Immature natural killer cell (primary cell): Measurements from ENCODE around the gene TOP2A. TPM values are rescaled to one million over a fixed set of nuclear protein-coding genes. Genes with fewer than 3 reads are reported as not detected.

Experiments
- DNase-seq, 3 donors: peaks; one replicate each; pipeline ENCODE4 v3.0.0; 2022; ENCODE audit warnings: mixed read lengths in 1 of 3
- H3K27ac Mint-ChIP-seq, 6 donors: one replicate each; pipeline ENCODE4 v1.8.0; 2020; ENCODE audit warnings: mixed read lengths in 6 of 6, mild to moderate bottlenecking in 5 of 6, inconsistent platforms in 4 of 6, moderate library complexity in 3 of 6
- H3K27me3 Mint-ChIP-seq, 3 donors: one replicate each; pipeline ENCODE4 v1.8.0; 2020 to 2021; ENCODE audit warnings: low read depth in 3 of 3, mild to moderate bottlenecking in 3 of 3, mixed read lengths in 3 of 3, moderate library complexity in 3 of 3, inconsistent platforms in 1 of 3
- H3K36me3 Mint-ChIP-seq, 3 donors: one replicate each; pipeline ENCODE4 v1.8.0; 2020; ENCODE audit warnings: mixed read lengths in 3 of 3, inconsistent platforms in 2 of 3, mild to moderate bottlenecking in 2 of 3
- H3K4me1 Mint-ChIP-seq, 2 donors: one replicate each; pipeline ENCODE4 v1.8.0; 2020; ENCODE audit warnings: inconsistent platforms in 2 of 2, mild to moderate bottlenecking in 2 of 2, mixed read lengths in 2 of 2, moderate library complexity in 1 of 2
- H3K4me3 Mint-ChIP-seq, 5 donors: one replicate each; pipeline ENCODE4 v1.8.0; 2020; ENCODE audit warnings: mild to moderate bottlenecking in 5 of 5, mixed read lengths in 5 of 5, inconsistent platforms in 3 of 5, moderate library complexity in 3 of 5
- H3K9me3 Mint-ChIP-seq, 6 donors: one replicate each; pipeline ENCODE4 v1.8.0; 2020; ENCODE audit warnings: mild to moderate bottlenecking in 6 of 6, mixed read lengths in 6 of 6, inconsistent platforms in 4 of 6, moderate library complexity in 3 of 6
- polyA plus RNA-seq, 3 donors: library from polyadenylated mRNA; unstranded; fragments of 300-500 nt; fragmentation: Illumina TruSeq; gene quantifications; one replicate each; pipeline ENCODE4 v1.2.3, GENCODE V29; 2021

TOP2A gene, protein sequence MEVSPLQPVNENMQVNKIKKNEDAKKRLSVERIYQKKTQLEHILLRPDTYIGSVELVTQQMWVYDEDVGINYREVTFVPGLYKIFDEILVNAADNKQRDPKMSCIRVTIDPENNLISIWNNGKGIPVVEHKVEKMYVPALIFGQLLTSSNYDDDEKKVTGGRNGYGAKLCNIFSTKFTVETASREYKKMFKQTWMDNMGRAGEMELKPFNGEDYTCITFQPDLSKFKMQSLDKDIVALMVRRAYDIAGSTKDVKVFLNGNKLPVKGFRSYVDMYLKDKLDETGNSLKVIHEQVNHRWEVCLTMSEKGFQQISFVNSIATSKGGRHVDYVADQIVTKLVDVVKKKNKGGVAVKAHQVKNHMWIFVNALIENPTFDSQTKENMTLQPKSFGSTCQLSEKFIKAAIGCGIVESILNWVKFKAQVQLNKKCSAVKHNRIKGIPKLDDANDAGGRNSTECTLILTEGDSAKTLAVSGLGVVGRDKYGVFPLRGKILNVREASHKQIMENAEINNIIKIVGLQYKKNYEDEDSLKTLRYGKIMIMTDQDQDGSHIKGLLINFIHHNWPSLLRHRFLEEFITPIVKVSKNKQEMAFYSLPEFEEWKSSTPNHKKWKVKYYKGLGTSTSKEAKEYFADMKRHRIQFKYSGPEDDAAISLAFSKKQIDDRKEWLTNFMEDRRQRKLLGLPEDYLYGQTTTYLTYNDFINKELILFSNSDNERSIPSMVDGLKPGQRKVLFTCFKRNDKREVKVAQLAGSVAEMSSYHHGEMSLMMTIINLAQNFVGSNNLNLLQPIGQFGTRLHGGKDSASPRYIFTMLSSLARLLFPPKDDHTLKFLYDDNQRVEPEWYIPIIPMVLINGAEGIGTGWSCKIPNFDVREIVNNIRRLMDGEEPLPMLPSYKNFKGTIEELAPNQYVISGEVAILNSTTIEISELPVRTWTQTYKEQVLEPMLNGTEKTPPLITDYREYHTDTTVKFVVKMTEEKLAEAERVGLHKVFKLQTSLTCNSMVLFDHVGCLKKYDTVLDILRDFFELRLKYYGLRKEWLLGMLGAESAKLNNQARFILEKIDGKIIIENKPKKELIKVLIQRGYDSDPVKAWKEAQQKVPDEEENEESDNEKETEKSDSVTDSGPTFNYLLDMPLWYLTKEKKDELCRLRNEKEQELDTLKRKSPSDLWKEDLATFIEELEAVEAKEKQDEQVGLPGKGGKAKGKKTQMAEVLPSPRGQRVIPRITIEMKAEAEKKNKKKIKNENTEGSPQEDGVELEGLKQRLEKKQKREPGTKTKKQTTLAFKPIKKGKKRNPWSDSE (N-terminal part only)
- polyA plus RNA-seq: 1 to 10 TPM in 2 of 3 donors, under 1 TPM in 1; 0.80 to 2.4 (median 2.2) TPM

GRCh38 chr17:40417609-40418427 lies at the start of gene TOP2A:
Gene TOP2A (minus strand): TSS chr17:40417896. CDS start chr17:40417791, 105 bp downstream.
- H3K36me3 Mint-ChIP-seq: no peaks in the 10 kb centered on the region
- H3K9me3 Mint-ChIP-seq: no peaks in the 10 kb centered on the region
- peak; percentile 98 to 99 (median 98) for DNase-seq
- H3K27ac Mint-ChIP-seq: peak within 1 kb of the TSS; percentile 63 to 86 (median 68)
- H3K27me3 Mint-ChIP-seq: peaks cover 4 to 10% (median 6%) of the 10 kb centered on the region in 3 donors
- H3K4me1 Mint-ChIP-seq: peaks cover 17 to 28% of the 10 kb centered on the region in 2 donors
- peak within 1 kb of the TSS; percentile 89 to 98 (median 90) for H3K4me3 Mint-ChIP-seq

DNA sequence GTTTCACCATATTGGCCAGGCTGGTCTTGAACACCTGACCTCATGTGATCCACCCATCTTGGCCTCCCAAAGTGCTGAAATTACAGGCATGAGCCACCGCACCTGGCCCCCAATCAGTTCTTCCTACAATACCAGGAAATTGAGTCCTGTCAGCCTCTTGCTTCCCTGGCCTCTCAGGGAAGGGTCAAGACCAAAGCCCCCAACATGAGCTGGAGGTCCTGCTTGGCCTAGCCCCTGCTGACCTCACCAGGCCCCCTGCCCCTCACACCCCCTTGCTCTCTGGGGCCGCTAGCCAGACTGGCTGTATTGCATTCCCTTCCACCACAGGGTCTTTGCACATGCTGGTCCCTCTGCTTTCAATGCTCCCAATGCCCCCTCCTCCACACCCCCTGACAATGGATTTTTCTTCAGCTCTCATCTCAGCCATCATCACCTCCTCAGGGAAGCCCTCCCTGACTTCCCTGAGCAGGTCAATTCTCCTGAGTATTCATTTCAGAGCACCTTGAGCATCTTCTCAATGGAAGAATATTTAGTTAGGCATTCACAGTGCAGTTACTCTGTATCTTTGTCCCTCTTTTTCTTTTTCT lies 49.7 kb upstream of the TOP2A start:
- no peak for DNase-seq
- peaks cover 2 to 7% (median 4%) of the 10 kb centered on the region in 3 donors for H3K27me3 Mint-ChIP-seq
- H3K9me3 Mint-ChIP-seq: peaks cover 0 to 1% (median 0%) of the 10 kb centered on the region in 6 donors

DNA sequence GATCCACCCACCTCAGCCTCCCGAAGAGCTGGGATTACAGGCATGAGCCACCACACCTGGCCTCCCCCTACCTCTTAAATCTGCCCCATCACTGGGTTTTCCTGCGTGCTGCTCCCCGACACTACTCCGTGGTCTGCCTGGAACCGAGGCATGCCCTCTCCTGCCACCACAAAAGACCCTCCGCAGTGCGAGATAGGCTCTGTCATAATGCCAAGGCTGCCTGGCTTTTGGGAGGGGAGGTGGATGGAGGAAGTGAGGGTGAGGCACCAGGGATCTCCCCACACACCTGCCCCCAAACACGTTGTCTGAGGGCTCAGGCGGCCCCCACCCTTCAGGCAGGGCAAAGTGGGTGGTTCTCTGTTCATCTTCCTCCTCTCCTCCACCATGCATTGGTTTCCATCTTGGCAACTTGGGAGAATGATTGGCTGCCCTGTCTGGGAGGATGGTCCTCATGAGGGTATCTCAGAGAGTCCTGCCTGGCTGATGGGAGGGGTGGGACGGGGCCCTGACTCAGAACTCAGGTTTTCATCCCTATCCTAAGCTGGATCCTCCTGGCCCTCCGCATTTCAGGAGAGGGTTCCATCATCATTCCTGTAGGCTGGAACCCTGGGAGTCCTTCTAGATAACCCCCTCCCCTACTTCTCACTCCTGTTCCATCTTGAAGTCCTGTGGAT lies 48.7 kb upstream of the TOP2A start:
- Mint-ChIP-seq H3K4me3 (peak overlapping the region in 1 of 5 donors; percentile 30), H3K9me3 (peaks cover 0 to 1% (median 0%) of the 10 kb centered on the region in 6 donors), H3K27ac (no peak overlapping the region), H3K4me1 (no peaks in the 10 kb centered on the region), H3K27me3 (peaks cover 2 to 7% (median 3%) of the 10 kb centered on the region in 3 donors), H3K36me3 (no peaks in the 10 kb centered on the region)
- no peak for DNase-seq

More for the DNA sequence above, 49.7 kb upstream of the TOP2A start:
- Mint-ChIP-seq H3K27ac (no peak overlapping the region), H3K36me3 (no peaks in the 10 kb centered on the region), H3K4me1 (no peaks in the 10 kb centered on the region), H3K4me3 (no peak overlapping the region)

- DNase-seq: no peak
- Mint-ChIP-seq H3K27me3 (peaks cover 0 to 4% (median 1%) of the 10 kb centered on the region in 3 donors), H3K9me3 (peaks cover 0 to 1% (median 0%) of the 10 kb centered on the region in 6 donors), H3K36me3 (no peaks in the 10 kb centered on the region), H3K4me1 (no peaks in the 10 kb centered on the region), H3K4me3 (no peak overlapping the region), H3K27ac (no peak overlapping the region)
Observed at GRCh38 chr17:40464392-40464855, 46.7 kb upstream of the TOP2A start.

GRCh38 chr17:40463122-40463550 lies 45.4 kb upstream of the TOP2A start:
- H3K9me3 Mint-ChIP-seq: peaks cover 0 to 1% (median 0%) of the 10 kb centered on the region in 6 donors
- H3K36me3 Mint-ChIP-seq: no peaks in the 10 kb centered on the region
- no peak overlapping the region for H3K4me3 Mint-ChIP-seq
- peaks cover 2 to 4% (median 3%) of the 10 kb centered on the region in 3 donors for H3K27me3 Mint-ChIP-seq
- H3K27ac Mint-ChIP-seq: no peak overlapping the region
- DNase-seq: no peak
- H3K4me1 Mint-ChIP-seq: no peaks in the 10 kb centered on the region

DNA sequence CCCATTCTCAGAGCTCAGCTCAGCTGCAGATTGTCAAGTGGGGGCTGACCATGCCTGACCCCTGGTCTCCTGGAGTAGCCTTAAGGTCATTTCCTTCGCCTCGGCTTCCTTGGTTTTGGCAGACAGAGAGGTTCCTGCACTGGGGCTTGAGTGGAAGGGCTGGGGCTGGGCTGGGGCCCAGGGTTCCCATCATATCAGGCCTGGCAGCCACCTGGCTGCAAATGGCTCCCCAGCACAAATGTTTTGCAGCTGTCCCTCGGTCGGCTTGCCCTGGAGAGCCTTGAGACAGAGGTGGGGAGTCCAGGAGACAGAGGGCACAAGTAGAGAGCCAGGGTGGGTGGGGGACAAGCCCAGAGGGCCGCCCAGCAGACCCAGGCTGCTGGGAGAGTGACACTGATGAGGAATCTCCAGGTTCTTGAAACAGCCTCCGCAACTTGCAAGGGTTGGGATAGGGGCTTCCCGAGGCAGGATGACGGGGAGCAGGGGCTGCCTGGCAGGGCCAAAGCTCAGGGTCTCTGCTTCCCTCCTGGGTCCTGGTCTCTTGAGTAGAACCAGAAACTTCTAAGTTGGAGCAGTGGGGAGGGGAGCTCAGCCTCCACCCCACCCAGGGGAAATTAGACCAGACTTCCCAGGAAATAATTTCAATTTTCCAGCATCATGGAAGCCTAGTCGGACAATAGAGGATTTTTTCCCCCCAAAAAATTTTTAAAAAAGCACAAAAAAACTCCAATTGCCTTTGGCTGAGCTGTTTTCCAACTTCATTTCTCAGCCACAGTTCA lies 44.8 kb upstream of the TOP2A start:
- no peak overlapping the region for H3K4me3 Mint-ChIP-seq
- peaks cover 2 to 4% (median 3%) of the 10 kb centered on the region in 3 donors for H3K27me3 Mint-ChIP-seq
- H3K4me1 Mint-ChIP-seq: no peaks in the 10 kb centered on the region
- no peak overlapping the region for H3K27ac Mint-ChIP-seq
- peaks cover 0 to 1% (median 0%) of the 10 kb centered on the region in 6 donors for H3K9me3 Mint-ChIP-seq
- no peaks in the 10 kb centered on the region for H3K36me3 Mint-ChIP-seq
- no peak for DNase-seq

DNA sequence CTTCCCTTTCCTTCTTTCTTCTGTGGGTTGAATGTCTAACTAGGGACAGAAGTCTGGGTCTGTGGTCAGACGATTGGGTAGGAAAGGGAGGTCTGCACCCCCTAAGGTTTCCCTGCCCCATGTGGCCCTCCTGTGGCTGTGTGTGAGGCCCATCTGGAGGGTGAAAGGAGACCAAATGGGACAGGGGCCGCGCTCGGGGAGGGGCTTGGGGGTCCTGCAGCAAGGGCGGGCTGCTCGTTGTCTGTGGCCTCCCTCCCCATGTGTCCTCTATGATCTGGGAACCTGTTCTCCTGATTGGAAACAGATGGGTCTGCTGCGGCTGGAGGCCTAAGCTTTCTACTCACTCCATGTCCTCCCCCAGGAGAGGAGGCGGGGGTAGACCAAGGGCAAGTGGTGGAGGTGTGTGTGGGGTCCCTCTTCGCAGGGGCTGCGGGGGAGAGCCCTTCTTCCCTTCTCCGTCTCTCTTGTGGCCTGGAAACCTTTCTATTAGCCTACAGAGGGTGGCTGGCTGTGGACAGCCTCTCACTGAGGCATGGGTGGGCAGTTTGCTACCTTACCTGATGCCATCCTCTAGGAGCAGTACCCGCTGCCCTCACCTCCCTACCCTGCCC lies 44.1 kb upstream of the TOP2A start:
- H3K27ac Mint-ChIP-seq: no peak overlapping the region
- H3K4me1 Mint-ChIP-seq: no peaks in the 10 kb centered on the region
- peaks cover 0 to 1% (median 0%) of the 10 kb centered on the region in 6 donors for H3K9me3 Mint-ChIP-seq
- H3K27me3 Mint-ChIP-seq: peaks cover 2% of the 10 kb centered on the region in 3 donors
- DNase-seq: no peak
- no peak overlapping the region for H3K4me3 Mint-ChIP-seq
- H3K36me3 Mint-ChIP-seq: no peaks in the 10 kb centered on the region

DNA sequence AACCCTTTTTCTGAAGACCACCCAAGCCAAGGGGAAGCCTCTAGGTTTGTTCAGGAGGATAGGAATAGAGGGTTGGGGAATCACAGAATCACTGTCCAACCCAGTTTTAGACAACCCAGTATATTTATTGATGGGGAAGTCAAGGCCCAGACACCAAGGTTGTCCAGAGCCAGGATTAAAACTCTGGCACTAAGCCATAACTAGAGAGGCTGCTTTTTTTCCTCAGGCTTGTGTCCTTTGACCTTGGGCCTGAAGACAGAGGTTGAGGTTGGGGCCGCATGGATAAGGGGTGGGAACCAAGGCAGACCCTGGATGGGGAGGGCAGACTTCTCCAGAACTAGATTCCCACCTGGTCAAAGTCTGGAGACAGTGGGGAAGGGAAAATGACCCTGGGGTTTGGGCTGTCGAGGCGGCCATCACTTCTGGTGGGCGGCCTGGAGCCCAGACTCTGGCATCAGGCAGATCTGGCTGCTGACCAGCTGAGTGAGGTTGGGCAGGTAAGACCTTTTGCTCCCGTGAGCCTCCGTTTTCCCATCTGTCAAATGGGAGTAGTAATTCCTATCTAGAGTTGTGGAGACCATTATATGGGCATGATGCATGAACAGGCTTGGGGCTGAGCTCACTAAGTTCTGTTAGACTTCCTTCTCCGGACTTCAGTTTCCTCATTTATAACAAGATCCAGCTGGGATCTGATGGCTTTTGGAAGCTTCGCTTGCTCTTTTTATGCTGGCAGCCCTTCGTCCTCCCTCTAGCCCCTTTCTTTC lies 43.5 kb upstream of the TOP2A start:
- Mint-ChIP-seq H3K36me3 (no peaks in the 10 kb centered on the region), H3K4me3 (no peak overlapping the region), H3K9me3 (peaks cover 0 to 1% (median 0%) of the 10 kb centered on the region in 6 donors), H3K4me1 (no peaks in the 10 kb centered on the region), H3K27ac (no peak overlapping the region), H3K27me3 (peaks cover 0 to 2% (median 2%) of the 10 kb centered on the region in 3 donors)
- DNase-seq: no peak

- H3K27ac Mint-ChIP-seq: no peak overlapping the region
- no peak overlapping the region for H3K4me3 Mint-ChIP-seq
- H3K4me1 Mint-ChIP-seq: no peaks in the 10 kb centered on the region
- no peaks in the 10 kb centered on the region for H3K36me3 Mint-ChIP-seq
- no peaks in the 10 kb centered on the region for H3K9me3 Mint-ChIP-seq
- H3K27me3 Mint-ChIP-seq: peaks cover 0 to 2% (median 2%) of the 10 kb centered on the region in 3 donors
- DNase-seq: no peak
Observed at GRCh38 chr17:40460604-40460967, 42.9 kb upstream of the TOP2A start.
